ENCODE data around the gene WWC2. TPM values are rescaled to one million over a fixed set of nuclear protein-coding genes. Genes with fewer than 3 reads are reported as not detected.

WWC2 gene
- 0.29 TPM for polyA plus RNA-seq

GRCh38 chr4:183098723-183099536, at the start of gene WWC2:
TSS of gene WWC2 (plus strand) at chr4:183099257. CDS start at chr4:183099492, 235 bp downstream.
- Mint-ChIP-seq H3K4me3 (peak within 1 kb of the TSS; percentile 26 to 86 (median 72)), H3K27ac (no peak within 1 kb of the TSS), H3K27me3 (peaks cover 39% of the 10 kb centered on the region), H3K4me1 (peaks cover 0 to 4% (median 0%) of the 10 kb centered on the region in 3 donors), H3K9me3 (no peaks in the 10 kb centered on the region), H3K36me3 (no peaks in the 10 kb centered on the region)

GRCh38 chr4:183053681-183054080, 45.4 kb upstream of the WWC2 start:
- H3K36me3 Mint-ChIP-seq, result peaks cover 2% of the 10 kb centered on the region
- H3K4me3 Mint-ChIP-seq, result no peak overlapping the region
- no peak overlapping the region for H3K27ac Mint-ChIP-seq
- H3K27me3 Mint-ChIP-seq, result no peaks in the 10 kb centered on the region
- peaks cover 1 to 8% (median 3%) of the 10 kb centered on the region in 3 donors for H3K9me3 Mint-ChIP-seq
- H3K4me1 Mint-ChIP-seq, result no peaks in the 10 kb centered on the region

- no peak overlapping the region for H3K4me3 Mint-ChIP-seq
- H3K27me3 Mint-ChIP-seq, result peaks cover 3% of the 10 kb centered on the region
- H3K27ac Mint-ChIP-seq, result no peak overlapping the region
- no peaks in the 10 kb centered on the region for H3K4me1 Mint-ChIP-seq
- H3K36me3 Mint-ChIP-seq, result peaks cover 2% of the 10 kb centered on the region
- peaks cover 1 to 4% (median 4%) of the 10 kb centered on the region in 3 donors for H3K9me3 Mint-ChIP-seq
Observed at GRCh38 chr4:183057255-183057654, 41.8 kb upstream of the WWC2 start.

- Mint-ChIP-seq H3K4me3 (no peak overlapping the region), H3K27ac (no peak overlapping the region), H3K9me3 (peaks cover 0 to 4% (median 1%) of the 10 kb centered on the region in 3 donors), H3K27me3 (peaks cover 4% of the 10 kb centered on the region), H3K36me3 (no peaks in the 10 kb centered on the region), H3K4me1 (no peaks in the 10 kb centered on the region)
Observed at GRCh38 chr4:183059797-183060196, 39.3 kb upstream of the WWC2 start.

GRCh38 chr4:183068502-183068901, 30.6 kb upstream of the WWC2 start:
- Mint-ChIP-seq H3K4me1 (peaks cover 0 to 2% (median 0%) of the 10 kb centered on the region in 3 donors), H3K27ac (no peak overlapping the region), H3K9me3 (peaks cover 4 to 22% (median 5%) of the 10 kb centered on the region in 3 donors), H3K27me3 (peaks cover 4% of the 10 kb centered on the region), H3K4me3 (no peak overlapping the region), H3K36me3 (peaks cover 2% of the 10 kb centered on the region)

GRCh38 chr4:183071222-183071621, 27.8 kb upstream of the WWC2 start:
- Mint-ChIP-seq H3K27me3 (peaks cover 2% of the 10 kb centered on the region), H3K27ac (no peak overlapping the region), H3K4me1 (peaks cover 0 to 3% (median 0%) of the 10 kb centered on the region in 3 donors), H3K36me3 (peaks cover 2% of the 10 kb centered on the region), H3K4me3 (no peak overlapping the region), H3K9me3 (peaks cover 3 to 22% (median 5%) of the 10 kb centered on the region in 3 donors)

- Mint-ChIP-seq H3K9me3 (peaks cover 3 to 22% (median 5%) of the 10 kb centered on the region in 3 donors), H3K27me3 (peaks cover 4% of the 10 kb centered on the region), H3K36me3 (peaks cover 2% of the 10 kb centered on the region), H3K4me1 (peaks cover 0 to 3% (median 0%) of the 10 kb centered on the region in 3 donors), H3K4me3 (no peak overlapping the region), H3K27ac (no peak overlapping the region)
Observed at GRCh38 chr4:183072176-183072575, 26.9 kb upstream of the WWC2 start.

GRCh38 chr4:183073838-183074145, 25.3 kb upstream of the WWC2 start:
- H3K27ac Mint-ChIP-seq, result no peak overlapping the region
- peaks cover 0 to 9% (median 5%) of the 10 kb centered on the region in 3 donors for H3K9me3 Mint-ChIP-seq
- no peak overlapping the region for H3K4me3 Mint-ChIP-seq
- H3K27me3 Mint-ChIP-seq, result peaks cover 4% of the 10 kb centered on the region
- H3K4me1 Mint-ChIP-seq, result peaks cover 0 to 3% (median 0%) of the 10 kb centered on the region in 3 donors
- no peaks in the 10 kb centered on the region for H3K36me3 Mint-ChIP-seq

- H3K9me3 Mint-ChIP-seq, result peaks cover 0 to 9% (median 5%) of the 10 kb centered on the region in 3 donors
- peak overlapping the region in 1 of 3 donors; percentile 20 for H3K27ac Mint-ChIP-seq
- H3K4me3 Mint-ChIP-seq, result no peak overlapping the region
- no peaks in the 10 kb centered on the region for H3K36me3 Mint-ChIP-seq
- H3K27me3 Mint-ChIP-seq, result peaks cover 8% of the 10 kb centered on the region
- peaks cover 0 to 3% (median 0%) of the 10 kb centered on the region in 3 donors for H3K4me1 Mint-ChIP-seq
Observed at GRCh38 chr4:183074288-183074990, 24.6 kb upstream of the WWC2 start.

- H3K9me3 Mint-ChIP-seq, result no peaks in the 10 kb centered on the region
- H3K4me1 Mint-ChIP-seq, result peaks cover 0 to under 1% (median 0%) of the 10 kb centered on the region in 3 donors
- no peak overlapping the region for H3K27ac Mint-ChIP-seq
- H3K27me3 Mint-ChIP-seq, result peaks cover 7% of the 10 kb centered on the region
- no peaks in the 10 kb centered on the region for H3K36me3 Mint-ChIP-seq
- no peak overlapping the region for H3K4me3 Mint-ChIP-seq
Observed at GRCh38 chr4:183078634-183079033, 20.4 kb upstream of the WWC2 start.

- Mint-ChIP-seq H3K9me3 (no peaks in the 10 kb centered on the region), H3K4me3 (no peak overlapping the region), H3K27me3 (peaks cover 9% of the 10 kb centered on the region), H3K4me1 (no peaks in the 10 kb centered on the region), H3K27ac (no peak overlapping the region), H3K36me3 (no peaks in the 10 kb centered on the region)
Observed at GRCh38 chr4:183080372-183081115, 18.5 kb upstream of the WWC2 start.

GRCh38 chr4:183081116-183081469, 18.0 kb upstream of the WWC2 start:
- Mint-ChIP-seq H3K27me3 (peaks cover 9% of the 10 kb centered on the region), H3K36me3 (no peaks in the 10 kb centered on the region), H3K4me1 (no peaks in the 10 kb centered on the region), H3K27ac (no peak overlapping the region), H3K4me3 (no peak overlapping the region), H3K9me3 (no peaks in the 10 kb centered on the region)

GRCh38 chr4:183082053-183082452, 17.0 kb upstream of the WWC2 start:
- no peak overlapping the region for H3K4me3 Mint-ChIP-seq
- no peaks in the 10 kb centered on the region for H3K4me1 Mint-ChIP-seq
- no peak overlapping the region for H3K27ac Mint-ChIP-seq
- H3K9me3 Mint-ChIP-seq, result no peaks in the 10 kb centered on the region
- peaks cover 8% of the 10 kb centered on the region for H3K27me3 Mint-ChIP-seq
- no peaks in the 10 kb centered on the region for H3K36me3 Mint-ChIP-seq

- Mint-ChIP-seq H3K4me3 (no peak overlapping the region), H3K36me3 (no peaks in the 10 kb centered on the region), H3K27ac (no peak overlapping the region), H3K27me3 (peaks cover 21% of the 10 kb centered on the region), H3K9me3 (peaks cover 0 to 4% (median 0%) of the 10 kb centered on the region in 3 donors), H3K4me1 (peaks cover 0 to 4% (median 0%) of the 10 kb centered on the region in 3 donors)
Observed at GRCh38 chr4:183094393-183095198, 4.5 kb upstream of the WWC2 start.

All from IgD-negative memory B cell (primary cell).